Measurements from ENCODE around the gene TMEM254. TPM values are rescaled to one million over a fixed set of nuclear protein-coding genes. Genes with fewer than 3 reads are reported as not detected.
A peak's percentile ranks its signal among the peaks of the same experiment; 100 is the strongest.
"Not testable (repeated sequence)": the region's sequence is repeated elsewhere in the genome, so short reads cannot be mapped to it uniquely, and the experiment has no call there.

The TMEM254 gene
- total RNA-seq, 1 donor from 2014 or later = 17.6 TPM

GRCh38 chr10:80133206-80133605, 54.7 kb downstream of the TMEM254 start:
- no peak for ATAC-seq
- no peak for DNase-seq
- Histone ChIP-seq H3K27me3 (peaks cover 17% of the 10 kb centered on the region), H3K4me1 (peaks cover 11% of the 10 kb centered on the region), H3K27ac (peak overlapping the region; percentile 71), H3K4me3 (peak overlapping the region; percentile 48), H3K9me3 (no peaks in the 10 kb centered on the region), H3K36me3 (no peaks in the 10 kb centered on the region)
- TF ChIP-seq CTCF (IDR thresholded peaks at IDR 0.05) = no peak
- intact Hi-C loops (cut with DNase I) = no loop called here

- peak overlapping the region; percentile 71 for H3K27ac ChIP-seq
- ATAC-seq; intact Hi-C loops (cut with DNase I); H3K9me3 ChIP-seq; DNase-seq; H3K36me3 ChIP-seq: not testable (repeated sequence)
- peaks cover 17% of the 10 kb centered on the region for H3K27me3 ChIP-seq
- H3K4me1 ChIP-seq = peaks cover 11% of the 10 kb centered on the region
- H3K4me3 ChIP-seq = peak overlapping the region; percentile 48
These were observed 55.2 kb downstream of the TMEM254 start for GRCh38 chr10:80133687-80134086.

GRCh38 chr10:80136134-80136571, 57.7 kb downstream of the TMEM254 start:
- Histone ChIP-seq H3K27me3 (peaks cover 17% of the 10 kb centered on the region), H3K9me3 (no peaks in the 10 kb centered on the region), H3K27ac (peak overlapping the region; percentile 61), H3K36me3 (no peaks in the 10 kb centered on the region), H3K4me1 (peaks cover 11% of the 10 kb centered on the region), H3K4me3 (no peak overlapping the region)
- TF ChIP-seq CTCF (IDR thresholded peaks at IDR 0.05) = no peak
- intact Hi-C loops (cut with DNase I) = no loop called here
- peak; percentile 71 for ATAC-seq
- peak; percentile 72 for DNase-seq

- TF ChIP-seq CTCF (IDR thresholded peaks at IDR 0.05) = no peak
- DNase-seq (no peak), ATAC-seq (peak; percentile 7)
- Histone ChIP-seq H3K36me3 (no peaks in the 10 kb centered on the region), H3K9me3 (no peaks in the 10 kb centered on the region), H3K27ac (peak overlapping the region; percentile 61), H3K27me3 (peaks cover 15% of the 10 kb centered on the region), H3K4me1 (peaks cover 11% of the 10 kb centered on the region), H3K4me3 (no peak overlapping the region)
- intact Hi-C loops (cut with DNase I) = no loop called here
These were observed 58.8 kb downstream of the TMEM254 start for GRCh38 chr10:80137031-80137862.

DNA sequence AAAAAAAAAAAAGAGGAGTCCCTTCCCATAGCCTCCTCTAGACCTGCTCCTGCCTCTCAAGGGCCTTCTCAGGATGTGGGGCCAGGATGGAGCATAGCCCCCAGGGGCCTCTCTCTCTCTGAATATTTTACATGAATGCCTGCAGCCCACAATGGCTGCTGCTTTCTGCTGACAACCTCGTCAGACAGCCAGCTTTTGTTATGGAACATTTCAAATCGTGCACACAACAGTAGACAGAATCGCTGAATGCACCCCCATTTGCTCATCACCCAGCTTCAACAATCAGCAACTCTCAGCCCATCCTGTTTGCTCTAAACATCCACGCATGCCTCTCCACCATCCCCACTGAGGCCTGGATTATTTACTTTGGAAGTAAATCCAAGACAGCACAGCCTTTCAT, 59.5 kb downstream of the TMEM254 start:
- Histone ChIP-seq H3K9me3 (no peaks in the 10 kb centered on the region), H3K36me3 (no peaks in the 10 kb centered on the region), H3K27ac (peak overlapping the region; percentile 60), H3K4me3 (no peak overlapping the region), H3K4me1 (peaks cover 9% of the 10 kb centered on the region), H3K27me3 (peaks cover 11% of the 10 kb centered on the region)
- no peak for ATAC-seq
- intact Hi-C loops (cut with DNase I) = no loop called here
- no peak for DNase-seq
- TF ChIP-seq CTCF (IDR thresholded peaks at IDR 0.05) = no peak

DNA sequence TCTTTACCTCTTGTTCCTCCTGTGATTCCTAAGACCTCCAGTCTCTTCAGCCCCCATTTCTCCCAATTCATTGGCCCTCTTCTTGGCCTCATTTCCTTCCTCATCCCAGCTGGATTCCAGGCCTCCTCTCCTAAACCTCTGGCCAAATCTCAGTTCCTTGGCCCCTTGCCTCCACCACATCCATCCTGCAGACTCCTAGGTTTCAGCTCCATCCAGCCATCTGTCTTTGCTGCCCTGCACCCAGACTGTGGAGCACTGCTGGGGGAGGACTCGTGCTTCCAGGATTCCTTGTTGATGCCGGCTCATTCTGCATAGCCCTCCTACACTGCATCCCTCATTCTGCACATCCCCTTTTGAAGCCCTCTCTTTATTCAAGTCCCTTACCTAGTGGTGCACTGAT, 60.8 kb downstream of the TMEM254 start:
- Histone ChIP-seq H3K9me3 (no peaks in the 10 kb centered on the region), H3K4me3 (no peak overlapping the region), H3K27ac (no peak overlapping the region), H3K36me3 (no peaks in the 10 kb centered on the region), H3K4me1 (peaks cover 14% of the 10 kb centered on the region), H3K27me3 (peaks cover under 1% of the 10 kb centered on the region)
- DNase-seq (no peak), ATAC-seq (no peak)
- TF ChIP-seq CTCF (IDR thresholded peaks at IDR 0.05) = no peak
- intact Hi-C loops (cut with DNase I) = no loop called here

All from upper lobe of right lung (tissue), 1 donor.